Common myeloid progenitor, CD34-positive (primary cell): ENCODE measurements around the gene CTSL.

ENCODE experiments used
- CTCF ChIA-PET: fragments of 350-600 bp; sonication (Branson Sonifier 250); formaldehyde crosslinking; loops from one replicate; lab custom pipeline; 2021; ENCODE audit warnings: antibody characterized with exemption; lab: Charles Lee
- POLR2A ChIA-PET: fragments of 350-600 bp; sonication (Branson Sonifier 250); formaldehyde crosslinking; loops from one replicate; lab custom pipeline; 2021; ENCODE audit warnings: antibody characterized with exemption; lab: Charles Lee
- DNase-seq, 3 donors: peaks; one replicate each; pipeline versions ENCODE4 v3.0.0 to v3.0.0-alpha.2; 2013
- H3K27ac ChIP-seq, 2 experiments: 1 replicate in 1 of 2; 2 replicates in 1 of 2; pipeline ENCODE4 v1.7.0; 2013; ENCODE audit warnings: inconsistent platforms in 2 of 2, low read length in 2 of 2, mild to moderate bottlenecking in 2 of 2, low read depth in 1 of 2, moderate library complexity in 1 of 2; ENCODE audit not compliant: severe bottlenecking in 2 of 2, insufficient read depth in 1 of 2, poor library complexity in 1 of 2
- H3K27me3 ChIP-seq, 5 experiments: replicated peaks in 2 of 5; 1 replicate in 3 of 5; 2 replicates in 2 of 5; pipeline versions ENCODE4 v1.6.1 to v1.7.0; 2013; ENCODE audit warnings: low read length in 4 of 5, mild to moderate bottlenecking in 2 of 5, moderate library complexity in 2 of 5, inconsistent platforms in 1 of 5; ENCODE audit not compliant: insufficient read depth in 5 of 5, control insufficient read depth in 4 of 5
- H3K36me3 ChIP-seq, 4 experiments: 1 replicate in 2 of 4; 2 replicates in 2 of 4; pipeline versions ENCODE4 v1.6.1 to v1.7.0; 2013; ENCODE audit warnings: low read length in 3 of 4, control low read depth in 1 of 4, mild to moderate bottlenecking in 1 of 4; ENCODE audit not compliant: control insufficient read depth in 4 of 4, insufficient read depth in 4 of 4
- H3K4me1 ChIP-seq, 4 experiments: 1 replicate in 3 of 4; 2 replicates in 1 of 4; pipeline versions ENCODE4 v1.6.1 to v1.7.1; 2013; ENCODE audit warnings: low read length in 3 of 4, mild to moderate bottlenecking in 3 of 4, control low read depth in 1 of 4, inconsistent platforms in 1 of 4, moderate library complexity in 1 of 4; ENCODE audit not compliant: control insufficient read depth in 4 of 4, insufficient read depth in 4 of 4; ENCODE audit errors: control extremely low read depth in 1 of 4
- H3K4me3 ChIP-seq, 7 experiments: 1 replicate in 4 of 7; 2 replicates in 3 of 7; pipeline versions ENCODE4 v1.5.1 to v1.7.0; 2013; ENCODE audit warnings: mild to moderate bottlenecking in 7 of 7, low read length in 6 of 7, moderate library complexity in 6 of 7, inconsistent platforms in 2 of 7, low read depth in 2 of 7, control low read depth in 1 of 7; ENCODE audit not compliant: insufficient read depth in 4 of 7, control insufficient read depth in 1 of 7; ENCODE audit errors: extremely low read depth in 1 of 7
- H3K9me3 ChIP-seq, 5 experiments: 1 replicate in 4 of 5; 2 replicates in 1 of 5; pipeline versions ENCODE4 v1.6.1 to v1.7.1; 2013; ENCODE audit warnings: low read length in 4 of 5, mild to moderate bottlenecking in 2 of 5, inconsistent platforms in 1 of 5, low read depth in 1 of 5, moderate library complexity in 1 of 5; ENCODE audit not compliant: control insufficient read depth in 4 of 5, insufficient read depth in 2 of 5; ENCODE audit errors: control extremely low read depth in 1 of 5
- WGBS: methylation state at CpG from one replicate; pipeline ENCODE4 v1.1.5; 2013; ENCODE audit not compliant: insufficient coverage; 5-methylcytosine and 5-hydroxymethylcytosine counted together

The CTSL gene

DNA sequence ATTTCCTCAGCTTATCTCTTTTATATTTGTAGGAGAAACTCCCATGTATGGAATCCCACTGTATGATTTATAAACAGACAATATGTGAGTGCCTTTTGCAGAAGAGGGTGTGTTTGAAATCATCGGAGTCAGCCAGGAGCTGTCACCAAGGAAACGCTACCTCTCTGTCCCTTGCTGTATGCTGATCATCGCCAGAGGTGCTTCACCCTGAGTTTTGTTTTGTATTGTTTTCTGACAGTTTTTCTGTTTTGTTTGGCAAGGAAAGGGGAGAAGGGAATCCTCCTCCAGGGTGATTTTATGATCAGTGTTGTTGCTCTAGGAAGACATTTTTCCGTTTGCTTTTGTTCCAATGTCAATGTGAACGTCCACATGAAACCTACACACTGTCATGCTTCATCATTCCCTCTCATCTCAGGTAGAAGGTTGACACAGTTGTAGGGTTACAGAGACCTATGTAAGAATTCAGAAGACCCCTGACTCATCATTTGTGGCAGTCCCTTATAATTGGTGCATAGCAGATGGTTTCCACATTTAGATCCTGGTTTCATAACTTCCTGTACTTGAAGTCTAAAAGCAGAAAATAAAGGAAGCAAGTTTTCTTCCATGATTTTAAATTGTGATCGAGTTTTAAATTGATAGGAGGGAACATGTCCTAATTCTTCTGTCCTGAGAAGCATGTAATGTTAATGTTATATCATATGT is 18.0 kb upstream of the CTSL start:
- Histone ChIP-seq H3K4me1 (peaks cover 0 to 6% (median 2%) of the 10 kb centered on the region in 4 experiments), H3K9me3 (no peaks in the 10 kb centered on the region), H3K36me3 (peaks cover 13 to 62% (median 53%) of the 10 kb centered on the region in 4 experiments), H3K27me3 (no peaks in the 10 kb centered on the region), H3K27ac (no peak overlapping the region), H3K4me3 (no peak overlapping the region)
- ChIA-PET CTCF (no interaction called here), POLR2A (no interaction called here)
- no peak for DNase-seq
- WGBS: 100% methylated on average over 2 of the region's 6 CpGs

DNA sequence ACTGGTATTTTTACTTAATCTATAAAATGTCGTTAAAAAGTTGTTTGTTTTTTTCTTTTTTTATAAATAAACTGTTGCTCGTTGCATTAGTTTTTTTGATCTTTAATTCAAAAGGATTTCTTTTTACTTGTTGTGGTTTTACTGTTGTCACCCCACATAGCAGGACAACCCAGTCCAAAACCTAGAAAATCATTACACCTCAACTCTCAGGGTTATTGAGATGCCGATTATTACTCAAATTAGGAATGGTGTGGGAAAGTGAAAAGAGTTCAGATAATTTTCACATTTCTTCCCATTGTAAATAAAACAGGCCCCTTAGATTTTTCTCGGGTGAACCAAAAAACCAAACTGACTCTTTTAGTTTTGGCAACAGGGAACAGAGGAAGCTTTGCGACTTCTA is 17.4 kb upstream of the CTSL start:
- H3K27me3 ChIP-seq: no peaks in the 10 kb centered on the region
- ChIA-PET CTCF (no interaction called here), POLR2A (no interaction called here)
- no peak for DNase-seq
- no peak overlapping the region for H3K27ac ChIP-seq
- 100% methylated on average over 2 of the region's 5 CpGs for WGBS
- peaks cover 13 to 57% (median 48%) of the 10 kb centered on the region in 4 experiments for H3K36me3 ChIP-seq
- no peak overlapping the region for H3K4me3 ChIP-seq
- H3K4me1 ChIP-seq: peaks cover 0 to 12% (median 2%) of the 10 kb centered on the region in 4 experiments
- H3K9me3 ChIP-seq: no peaks in the 10 kb centered on the region

- Histone ChIP-seq H3K9me3 (no peaks in the 10 kb centered on the region), H3K27me3 (no peaks in the 10 kb centered on the region), H3K36me3 (peaks cover 13 to 50% (median 44%) of the 10 kb centered on the region in 4 experiments), H3K27ac (no peak overlapping the region), H3K4me1 (peaks cover 0 to 12% (median 2%) of the 10 kb centered on the region in 4 experiments), H3K4me3 (no peak overlapping the region)
- 81% methylated on average over 4 of the region's 7 CpGs for WGBS
- ChIA-PET CTCF (no interaction called here), POLR2A (no interaction called here)
- no peak for DNase-seq
Observed at GRCh38 chr9:87708986-87709728, 16.8 kb upstream of the CTSL start.

DNA sequence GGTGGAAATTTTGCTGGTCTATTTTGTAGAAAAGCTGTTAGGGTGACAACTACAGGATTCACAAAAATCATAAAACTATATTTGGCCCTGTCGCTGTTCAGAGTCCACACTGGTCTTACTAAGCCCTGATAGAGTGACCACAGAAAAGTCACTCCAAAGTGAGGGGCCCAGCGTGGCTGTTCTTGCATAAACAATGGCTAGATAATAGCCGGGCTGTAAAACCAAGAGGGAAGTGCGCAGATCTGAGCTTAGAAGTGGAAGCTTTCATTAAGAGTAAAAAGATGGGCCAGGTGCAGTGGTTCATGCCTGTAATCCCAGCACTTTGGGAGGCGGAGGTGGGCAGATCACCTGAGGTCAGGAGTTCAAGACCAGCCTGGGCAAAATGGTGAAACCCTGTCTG is 15.5 kb upstream of the CTSL start:
- Histone ChIP-seq H3K27me3 (no peaks in the 10 kb centered on the region), H3K9me3 (no peaks in the 10 kb centered on the region), H3K36me3 (peaks cover 13 to 42% (median 34%) of the 10 kb centered on the region in 4 experiments), H3K27ac (no peak overlapping the region), H3K4me1 (peaks cover 0 to 12% (median 2%) of the 10 kb centered on the region in 4 experiments), H3K4me3 (no peak overlapping the region)
- DNase-seq: no peak
- POLR2A ChIA-PET: no interaction called here
- WGBS: 95% methylated on average over 5 of the region's 5 CpGs
- CTCF ChIA-PET: no interaction called here

- ChIA-PET POLR2A (interaction anchor here (0.6 kb wide), 1 partner anchor 11 kb away, joined by 3 read pairs; no protein-coding TSS in a partner anchor), CTCF (interaction anchor here (0.6 kb wide), 1 partner anchor 243 kb away, joined by 3 read pairs; no protein-coding TSS in a partner anchor)
- Histone ChIP-seq H3K4me3 (no peak overlapping the region), H3K4me1 (peaks cover 0 to 12% (median 2%) of the 10 kb centered on the region in 4 experiments), H3K36me3 (peaks cover 7 to 25% (median 18%) of the 10 kb centered on the region in 4 experiments), H3K9me3 (no peaks in the 10 kb centered on the region), H3K27ac (no peak overlapping the region), H3K27me3 (no peaks in the 10 kb centered on the region)
- 83% methylated on average over 5 of the region's 9 CpGs for WGBS
- no peak for DNase-seq
Observed at GRCh38 chr9:87711857-87712800, 13.8 kb upstream of the CTSL start.

DNA sequence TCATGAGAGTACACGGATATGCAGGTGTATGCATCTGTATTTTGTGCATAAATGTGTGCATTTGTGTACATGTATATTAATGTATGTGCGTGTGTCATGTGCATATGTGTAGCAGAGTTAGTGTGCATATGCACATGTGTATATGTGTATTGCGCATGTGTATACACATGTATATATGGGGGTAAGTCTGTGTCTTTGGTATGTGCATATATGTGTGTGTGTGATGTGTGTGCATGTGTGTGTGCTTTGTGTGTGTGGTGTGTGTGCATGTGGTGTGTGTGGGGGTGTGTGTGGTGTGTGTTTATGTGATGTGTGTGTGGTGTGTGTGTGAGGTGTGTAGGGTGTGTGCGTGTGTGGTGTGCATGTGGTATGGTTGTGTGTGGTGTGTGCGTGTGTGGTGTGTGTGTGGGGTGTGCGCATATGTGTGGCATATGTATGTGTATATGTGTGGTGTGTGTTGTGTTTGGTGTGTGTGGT is 13.1 kb upstream of the CTSL start:
- Histone ChIP-seq H3K27me3 (peaks cover 0 to 1% (median 0%) of the 10 kb centered on the region in 5 experiments), H3K4me1 (peaks cover 0 to 10% (median 1%) of the 10 kb centered on the region in 4 experiments), H3K27ac (no peak overlapping the region), H3K36me3 (peaks cover 5 to 18% (median 11%) of the 10 kb centered on the region in 4 experiments), H3K9me3 (no peaks in the 10 kb centered on the region), H3K4me3 (no peak overlapping the region)
- WGBS: 90% methylated on average over 3 of the region's 6 CpGs
- no peak for DNase-seq
- CTCF ChIA-PET: no interaction called here
- POLR2A ChIA-PET: no interaction called here
